Measurements from ENCODE around the gene POTEB3. TPM values are rescaled to one million over a fixed set of nuclear protein-coding genes. Genes with fewer than 3 reads are reported as not detected.
A peak's percentile ranks its signal among the peaks of the same experiment; 100 is the strongest.
"Not testable (repeated sequence)": the region's sequence is repeated elsewhere in the genome, so short reads cannot be mapped to it uniquely, and the experiment has no call there.

Gene POTEB3
- total RNA-seq, 1 donor from 2014 or later = not detected

GRCh38 chr15:21369177-21369576, 71.1 kb downstream of the POTEB3 start:
- H3K4me3 Mint-ChIP-seq (ENCODE audit: unreplicated experiment); H3K4me1 Mint-ChIP-seq (ENCODE audit: low read depth); H3K9me3 Mint-ChIP-seq (ENCODE audit: low read depth); H3K36me3 Mint-ChIP-seq (ENCODE audit: low read depth); DNase-seq (ENCODE audit: low spot score); H3K27ac Mint-ChIP-seq (ENCODE audit: unreplicated experiment); H3K27me3 Mint-ChIP-seq (ENCODE audit: low read depth): not testable (repeated sequence)

GRCh38 chr15:21368625-21369024, 71.7 kb downstream of the POTEB3 start:
- not testable (repeated sequence) for H3K9me3 Mint-ChIP-seq (ENCODE audit: low read depth); H3K4me3 Mint-ChIP-seq (ENCODE audit: unreplicated experiment); H3K4me1 Mint-ChIP-seq (ENCODE audit: low read depth); H3K36me3 Mint-ChIP-seq (ENCODE audit: low read depth); H3K27me3 Mint-ChIP-seq (ENCODE audit: low read depth); H3K27ac Mint-ChIP-seq (ENCODE audit: unreplicated experiment)
- DNase-seq (ENCODE audit: low spot score) = peak; percentile 75

Small RNAs within 50 kb of the gene (microRNA-seq; reads per million reads assigned to microRNA genes)
- gene MIR3118-3 (ENCODE audit: borderline number of aligned reads) = not detected
